Measurements from ENCODE around the gene AIG1. TPM values are rescaled to one million over a fixed set of nuclear protein-coding genes. Genes with fewer than 3 reads are reported as not detected.
"Not testable (repeated sequence)": the region's sequence is repeated elsewhere in the genome, so short reads cannot be mapped to it uniquely, and the experiment has no call there.

Gene AIG1
- total RNA-seq, 1 donor from 2014 or later: 3.8 TPM

DNA sequence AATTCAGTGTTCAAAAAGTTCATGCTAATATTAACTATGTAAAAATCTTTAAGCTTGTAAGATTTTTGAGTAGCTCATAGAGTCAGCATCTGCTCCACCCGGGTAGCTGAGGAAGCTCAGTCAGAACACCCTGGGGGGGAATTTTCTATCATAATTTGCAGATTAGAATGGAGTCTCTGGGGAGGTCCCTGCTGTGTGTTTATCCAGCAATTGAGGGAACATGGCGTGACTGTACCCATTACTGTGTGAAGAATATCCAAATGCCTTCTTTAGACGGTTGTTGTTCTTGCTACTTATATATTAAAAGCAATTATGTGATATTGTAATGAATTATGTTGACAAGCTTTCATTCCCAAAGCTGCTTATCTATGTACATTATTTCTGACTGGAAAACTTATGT, 64.8 kb downstream of the AIG1 start:
- intact Hi-C loops (cut with micrococcal nuclease): no loop called here

DNA sequence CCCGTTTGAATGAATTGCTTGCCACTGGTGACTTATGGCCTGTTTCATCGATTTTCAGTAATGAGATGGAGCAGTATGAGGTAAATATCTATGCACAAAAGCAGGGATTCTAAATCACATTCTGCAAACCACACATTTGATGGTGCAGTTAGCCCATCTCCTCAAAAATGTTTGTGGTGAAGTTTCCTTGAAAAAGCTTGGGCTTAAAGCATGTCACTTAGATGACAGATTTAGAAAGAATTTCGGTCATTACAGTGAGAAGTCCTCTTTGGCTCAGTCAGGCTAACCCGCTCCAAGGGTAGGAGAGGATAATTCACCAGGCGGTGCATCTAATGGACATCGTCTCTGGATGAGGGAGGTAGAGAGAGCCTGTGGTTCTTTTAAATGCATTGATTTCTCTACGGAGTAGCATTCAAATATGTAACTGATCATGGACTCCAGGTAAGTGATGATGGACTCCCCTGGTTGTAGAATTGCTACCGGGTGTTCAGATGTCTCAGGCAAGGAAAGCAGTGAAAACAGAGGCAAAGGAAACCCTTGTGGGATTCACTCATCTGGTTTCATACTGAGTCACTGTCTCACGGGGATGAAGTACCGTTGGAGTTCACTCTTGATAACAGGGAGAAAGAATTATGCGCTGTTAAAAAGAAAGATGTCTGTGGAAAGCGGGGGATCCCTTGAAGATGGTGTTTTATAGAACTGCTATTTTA, 65.3 kb downstream of the AIG1 start:
- intact Hi-C loops (cut with micrococcal nuclease): no loop called here

- intact Hi-C loops (cut with micrococcal nuclease): no loop called here
Observed at GRCh38 chr6:143126574-143126941, 65.9 kb downstream of the AIG1 start.

- intact Hi-C loops (cut with micrococcal nuclease): no loop called here
Observed at GRCh38 chr6:143127941-143128680, 67.4 kb downstream of the AIG1 start.

DNA sequence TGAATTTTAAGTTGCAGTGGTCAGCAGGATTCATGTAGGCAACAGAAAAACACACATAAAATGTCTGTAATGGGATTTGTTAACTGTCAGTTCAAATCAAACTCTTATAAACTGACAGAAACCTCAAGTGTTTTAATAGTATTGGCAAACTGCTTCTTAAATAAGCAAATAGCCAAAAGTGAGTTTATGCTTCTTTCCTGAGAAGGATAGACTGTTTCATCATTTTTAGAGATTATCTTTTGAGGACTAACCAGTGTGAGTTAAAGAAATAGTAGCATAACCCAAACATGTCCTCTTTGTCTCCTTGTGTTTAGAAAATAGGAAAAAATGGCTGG, 68.0 kb downstream of the AIG1 start:
- intact Hi-C loops (cut with micrococcal nuclease): no loop called here

- intact Hi-C loops (cut with micrococcal nuclease): no loop called here
Observed at GRCh38 chr6:143130928-143131327, 70.2 kb downstream of the AIG1 start.

DNA sequence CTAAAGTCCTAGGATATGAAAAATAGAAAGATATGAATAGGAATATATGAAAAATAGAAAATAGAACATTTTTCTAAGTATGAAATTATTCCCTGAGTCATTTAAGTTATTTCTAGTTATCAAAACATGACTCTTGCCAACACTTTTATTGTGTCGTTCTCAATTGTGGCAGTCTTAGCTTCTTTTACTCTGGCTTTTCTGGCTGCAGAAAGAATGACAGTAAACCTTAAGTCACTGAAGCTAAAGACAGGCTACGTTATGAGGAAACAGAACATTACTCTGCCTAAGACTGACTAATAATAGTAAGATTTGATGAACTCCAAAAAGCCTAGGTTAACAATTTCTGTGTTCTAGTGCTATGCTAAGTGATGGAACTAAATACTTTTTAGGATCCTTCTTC, 74.6 kb downstream of the AIG1 start:
- intact Hi-C loops (cut with micrococcal nuclease): no loop called here

DNA sequence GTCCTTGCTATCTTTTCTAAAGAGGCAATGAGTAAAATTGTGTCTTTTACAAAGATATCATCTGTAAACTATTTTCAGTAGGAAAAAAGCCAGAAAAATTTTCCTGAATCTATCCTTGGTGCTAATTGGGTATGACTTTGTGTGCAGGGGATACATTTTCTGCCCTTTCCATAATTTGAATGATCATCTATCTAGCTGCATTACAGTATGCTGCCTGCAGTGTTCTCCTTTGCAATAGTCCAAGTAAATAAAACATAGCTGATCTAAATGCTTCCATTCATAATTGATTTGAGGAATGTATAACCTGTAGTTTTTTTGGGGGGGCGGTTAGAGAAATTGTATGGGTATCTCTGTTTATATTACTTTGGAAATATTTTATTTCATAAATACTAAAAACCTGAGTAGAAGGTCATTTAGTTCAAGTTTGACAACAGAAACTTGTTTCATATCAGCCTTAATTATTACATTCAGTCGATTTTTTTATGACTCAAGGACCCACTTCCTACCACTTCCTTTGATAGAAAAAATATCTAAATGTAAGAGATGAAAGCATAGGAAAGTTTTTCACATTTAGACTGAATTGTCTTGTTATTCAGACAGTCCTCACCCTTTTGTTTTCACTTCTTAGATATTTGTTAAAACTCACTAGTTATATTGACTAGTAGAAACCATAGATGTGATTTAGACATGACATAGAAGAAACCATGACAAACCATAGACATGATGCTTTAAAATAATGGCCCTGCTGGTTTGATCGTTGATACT, 75.3 kb downstream of the AIG1 start:
- intact Hi-C loops (cut with micrococcal nuclease): no loop called here

- intact Hi-C loops (cut with micrococcal nuclease): no loop called here
Observed at GRCh38 chr6:143136647-143137046, 76.0 kb downstream of the AIG1 start.

- intact Hi-C loops (cut with micrococcal nuclease): no loop called here
Observed at GRCh38 chr6:143139239-143139784, 78.6 kb downstream of the AIG1 start.

DNA sequence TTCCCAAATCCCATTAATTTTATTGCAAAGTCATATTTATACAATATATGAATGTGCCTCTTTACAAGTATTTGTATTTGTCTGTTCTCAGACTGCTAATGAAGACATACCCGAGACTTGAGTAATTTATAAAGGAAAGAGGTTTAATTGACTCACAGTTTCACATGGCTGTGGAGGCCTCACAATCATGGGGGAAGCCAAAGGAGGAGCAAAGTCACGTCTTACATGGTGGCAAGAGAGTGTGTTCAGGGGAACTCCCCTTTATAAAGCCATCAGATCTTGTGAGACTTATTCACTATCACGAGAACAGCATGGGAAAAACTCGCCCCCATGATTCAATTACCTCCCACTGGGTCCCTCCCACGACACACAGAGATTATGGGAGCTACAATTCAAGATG, 79.2 kb downstream of the AIG1 start:
- intact Hi-C loops (cut with micrococcal nuclease): not testable (repeated sequence)

- intact Hi-C loops (cut with micrococcal nuclease): no loop called here
Observed at GRCh38 chr6:143140767-143141166, 80.1 kb downstream of the AIG1 start.

DNA sequence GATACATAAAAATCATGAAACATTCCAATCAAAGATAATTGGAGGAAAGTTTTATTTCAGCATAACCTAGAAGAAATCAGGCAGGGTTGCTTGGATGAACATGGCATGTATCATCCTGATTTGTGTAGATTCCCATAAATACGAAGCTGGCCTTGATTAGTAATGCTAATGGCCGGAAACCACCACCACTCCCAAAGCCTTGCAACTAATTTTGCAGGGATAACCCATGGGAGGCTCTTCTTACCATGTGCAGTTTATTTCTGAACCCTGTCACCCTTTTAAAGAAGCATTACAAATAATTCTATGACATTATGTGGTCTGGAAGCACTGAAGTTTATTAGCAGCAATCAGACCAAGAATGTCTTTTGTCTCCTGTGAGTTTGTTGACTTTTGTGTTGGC, 80.8 kb downstream of the AIG1 start:
- intact Hi-C loops (cut with micrococcal nuclease): no loop called here

DNA sequence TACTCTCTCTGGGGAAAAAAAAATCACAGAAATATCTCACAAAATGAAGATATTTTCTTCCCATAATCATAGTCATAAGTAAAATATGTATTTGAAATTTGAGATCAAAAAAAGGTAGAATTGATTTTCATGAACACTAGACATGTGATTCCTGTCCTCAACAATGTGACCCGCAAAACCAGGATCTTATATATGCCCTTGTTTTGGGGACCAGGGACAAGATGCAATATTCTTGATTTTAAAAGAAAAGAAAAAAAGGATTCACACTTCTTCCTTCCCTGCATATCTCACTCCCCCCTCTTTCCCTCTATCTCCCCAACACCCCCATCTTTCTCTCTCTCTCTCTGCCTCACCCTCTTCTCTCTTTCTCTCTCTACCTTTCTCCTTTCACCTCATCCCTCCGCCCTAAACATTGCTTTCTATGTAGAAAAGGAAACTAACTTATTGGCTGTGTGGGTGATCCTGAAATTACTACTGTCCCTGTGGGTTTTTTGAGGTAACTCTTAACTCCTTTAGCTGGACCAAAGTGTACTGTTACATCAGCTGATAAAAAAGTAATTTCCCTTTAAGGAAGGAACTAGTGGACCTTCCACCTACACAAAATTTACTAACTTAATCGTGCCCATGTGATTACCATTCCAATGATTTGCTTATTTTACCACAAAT, 85.6 kb downstream of the AIG1 start:
- intact Hi-C loops (cut with micrococcal nuclease): no loop called here

DNA sequence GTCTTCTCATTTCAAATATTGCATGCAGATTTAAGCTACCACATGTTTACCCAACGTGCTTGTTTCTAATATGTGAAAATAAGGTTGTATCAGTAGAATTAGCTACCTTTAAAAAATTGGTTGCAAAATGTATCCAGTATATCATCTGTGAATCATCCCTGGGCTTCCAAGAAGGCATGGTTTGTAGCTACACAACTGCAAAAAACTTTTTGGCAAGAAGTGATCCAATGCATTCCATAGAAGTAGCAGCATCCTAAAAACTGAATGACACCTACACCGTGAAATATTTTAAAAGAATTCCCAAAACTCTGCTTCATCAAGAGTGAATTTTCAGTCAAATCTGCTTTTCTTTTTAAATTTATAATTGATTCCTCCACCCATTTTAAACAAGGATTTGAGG, 89.1 kb downstream of the AIG1 start:
- intact Hi-C loops (cut with micrococcal nuclease): no loop called here

GRCh38 chr6:143150281-143150680, 89.6 kb downstream of the AIG1 start:
- intact Hi-C loops (cut with micrococcal nuclease): no loop called here

GRCh38 chr6:143151381-143151780, 90.7 kb downstream of the AIG1 start:
- intact Hi-C loops (cut with micrococcal nuclease): no loop called here

DNA sequence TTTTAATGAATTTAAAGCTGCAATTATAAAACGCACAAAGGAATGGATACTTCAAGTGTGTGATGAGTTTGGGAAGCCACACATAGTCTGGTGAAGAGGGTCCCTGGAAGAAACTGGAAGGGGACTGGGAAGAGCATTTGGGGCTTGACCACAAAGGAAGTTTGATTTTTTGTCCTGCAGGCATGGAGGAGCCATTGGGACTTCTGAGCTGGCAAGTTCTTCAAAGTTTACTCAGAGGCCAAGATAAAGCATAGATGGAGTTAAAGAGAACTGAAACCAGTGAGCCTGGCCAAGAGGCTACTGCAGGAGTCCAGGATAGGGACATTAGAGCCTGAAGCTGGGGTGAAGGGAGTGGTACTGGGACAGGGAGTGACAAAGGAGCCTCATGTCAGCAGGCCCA, 95.0 kb downstream of the AIG1 start:
- intact Hi-C loops (cut with micrococcal nuclease): no loop called here

DNA sequence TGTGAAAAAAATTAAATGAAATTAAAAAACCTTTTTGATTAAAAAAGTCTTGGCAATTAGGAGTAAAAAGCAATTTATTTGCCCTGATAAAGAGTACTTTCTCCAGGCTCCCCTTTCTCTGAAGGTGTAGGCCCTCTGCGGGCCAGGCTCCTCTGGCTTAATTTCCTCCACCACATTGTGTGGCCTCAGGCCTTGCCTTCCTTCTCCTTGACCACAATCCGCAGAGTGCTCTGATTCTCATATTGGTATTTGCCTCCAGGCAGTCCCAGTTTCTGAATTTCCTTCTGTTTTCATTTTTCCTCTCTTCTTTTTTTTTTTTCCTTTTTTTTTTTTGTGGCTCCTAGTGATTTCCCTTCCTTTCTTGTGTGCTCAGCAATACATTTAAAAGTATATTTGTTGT, 96.4 kb downstream of the AIG1 start:
- intact Hi-C loops (cut with micrococcal nuclease): no loop called here

DNA sequence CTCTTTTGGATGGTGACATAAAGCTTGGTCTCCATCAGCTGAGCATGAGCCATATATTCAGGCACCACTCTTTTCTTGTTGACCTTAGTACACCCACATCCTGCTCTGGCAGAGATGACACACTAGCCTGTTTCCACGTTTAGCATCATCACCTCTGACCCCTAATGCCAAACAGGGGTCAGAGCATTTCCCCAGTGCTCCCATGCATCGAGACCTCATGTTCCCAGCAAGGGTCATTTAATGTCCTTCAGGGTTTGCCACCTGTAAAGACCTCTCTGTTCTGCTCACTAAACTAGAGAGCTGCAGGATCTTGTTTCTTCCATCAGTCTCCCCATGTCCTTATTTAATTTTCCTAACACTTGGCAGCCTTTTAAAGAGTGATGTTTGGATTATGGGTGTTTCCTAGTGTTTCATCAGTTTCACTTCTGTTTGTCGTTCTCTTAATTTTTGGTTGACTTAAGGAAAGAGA, 97.5 kb downstream of the AIG1 start:
- intact Hi-C loops (cut with micrococcal nuclease): no loop called here

DNA sequence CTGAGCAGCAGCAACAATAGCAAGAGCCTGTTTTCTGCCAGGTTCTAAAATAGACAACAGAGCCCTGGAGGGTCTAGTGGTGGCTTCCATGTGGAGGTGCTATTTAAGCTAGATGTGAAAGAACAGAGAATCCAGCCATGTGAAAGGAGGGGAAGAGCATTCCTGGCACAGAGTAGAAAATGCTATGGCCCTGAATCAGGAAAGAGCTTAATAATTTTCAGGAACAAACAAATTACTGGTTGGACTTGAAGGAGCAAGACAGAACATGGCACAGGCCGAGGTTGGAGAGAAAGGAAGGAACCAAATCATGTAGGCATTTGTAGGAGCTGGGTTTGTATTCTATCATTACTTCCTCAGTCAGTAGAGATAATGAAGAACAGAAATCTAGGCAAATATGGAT, 98.3 kb downstream of the AIG1 start:
- intact Hi-C loops (cut with micrococcal nuclease): no loop called here

DNA sequence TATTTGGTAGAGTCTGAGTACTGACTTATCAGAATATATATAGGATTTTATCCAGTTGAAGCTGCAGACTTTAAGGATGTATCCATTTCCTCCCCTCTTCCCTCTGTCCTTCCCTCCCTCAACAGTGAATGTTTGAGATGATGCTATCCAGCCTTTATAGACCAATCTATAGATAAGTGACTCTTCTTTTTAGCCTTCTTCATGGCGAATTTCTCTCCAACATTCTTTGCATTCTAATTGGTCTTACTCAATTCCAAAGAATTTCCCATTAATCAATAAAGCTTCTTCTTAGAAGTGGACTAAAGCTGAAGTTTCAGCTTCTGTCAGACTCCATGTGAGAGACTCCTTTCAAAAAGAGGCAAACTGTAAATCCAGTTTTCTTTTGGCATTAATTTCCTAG, 99.3 kb downstream of the AIG1 start:
- intact Hi-C loops (cut with micrococcal nuclease): no loop called here
